Lower leg skin (tissue), 3 donors: ENCODE data around the gene PIKFYVE.

Experiments used
- CTCF ChIP-seq, 3 donors: fragments of 450-650 bp; IDR thresholded peaks; one replicate each; pipeline ENCODE4 v1.5.1; 2016; ENCODE audit warnings: antibody characterized with exemption in 3 of 3, mild to moderate bottlenecking in 3 of 3, moderate library complexity in 2 of 3
- POLR2A ChIP-seq, 2 donors: fragments of 450-650 bp; IDR thresholded peaks; one replicate each; pipeline ENCODE4 v1.6.1; 2016 to 2017; ENCODE audit warnings: antibody characterized with exemption in 2 of 2, mild to moderate bottlenecking in 1 of 2, moderate library complexity in 1 of 2

DNA sequence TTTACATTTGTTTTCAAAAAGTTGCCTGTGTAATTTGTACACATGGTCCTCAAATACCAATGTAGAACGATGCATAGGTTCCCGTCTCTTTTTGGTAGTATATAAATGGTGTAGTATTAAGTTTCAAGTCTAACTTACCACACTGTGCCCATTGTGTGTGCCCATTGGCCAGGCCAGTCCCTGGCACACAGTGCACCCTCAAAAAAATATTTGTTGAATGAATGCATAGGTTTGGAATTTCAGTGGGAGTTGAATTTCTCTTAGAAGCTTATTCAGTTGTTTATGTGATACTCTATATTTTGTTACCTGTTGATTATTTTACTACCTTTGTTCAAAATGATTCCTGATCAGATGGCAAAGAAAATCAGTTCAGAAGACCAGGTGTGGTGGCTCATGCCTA, 41.3 kb upstream of the PIKFYVE start:
- TF ChIP-seq CTCF (IDR thresholded peaks at IDR 0.05) = no peak
- no peak for TF ChIP-seq POLR2A (IDR thresholded peaks at IDR 0.05)
